HG02981 (cell line): ENCODE measurements around the gene UGT3A2.

ENCODE experiments used
- ATAC-seq: cut with Tn5 transposase; IDR thresholded peaks from one replicate; pipeline ENCODE4 v1.9.1; 2021; ENCODE audit warnings: mild to moderate bottlenecking, moderate library complexity; ENCODE audit not compliant: unreplicated experiment

Gene UGT3A2

DNA sequence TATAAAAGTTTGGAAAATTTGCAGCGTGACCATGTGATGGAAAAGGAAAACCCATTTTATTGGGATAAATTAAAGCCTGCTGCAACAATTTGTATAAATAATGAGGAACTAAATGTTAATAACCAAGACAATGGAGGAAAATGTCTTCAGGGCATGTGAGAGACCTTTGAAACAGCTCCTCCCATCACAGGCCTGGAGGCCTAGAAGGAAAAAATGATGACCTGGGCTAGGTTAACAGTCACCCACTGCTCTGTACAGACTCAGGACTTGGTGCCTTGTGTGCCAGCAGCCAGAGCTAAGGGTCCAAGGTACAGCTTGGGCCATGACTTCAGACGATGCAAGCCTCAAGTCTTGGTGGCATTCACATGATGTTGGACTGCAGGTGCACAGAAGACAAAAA, 53.5 kb downstream of the UGT3A2 start:
- ATAC-seq = no peak

- no peak for ATAC-seq
Measured at GRCh38 chr5:36009698-36010097, 57.0 kb downstream of the UGT3A2 start.

GRCh38 chr5:36007366-36007765, 59.3 kb downstream of the UGT3A2 start:
- no peak for ATAC-seq

DNA sequence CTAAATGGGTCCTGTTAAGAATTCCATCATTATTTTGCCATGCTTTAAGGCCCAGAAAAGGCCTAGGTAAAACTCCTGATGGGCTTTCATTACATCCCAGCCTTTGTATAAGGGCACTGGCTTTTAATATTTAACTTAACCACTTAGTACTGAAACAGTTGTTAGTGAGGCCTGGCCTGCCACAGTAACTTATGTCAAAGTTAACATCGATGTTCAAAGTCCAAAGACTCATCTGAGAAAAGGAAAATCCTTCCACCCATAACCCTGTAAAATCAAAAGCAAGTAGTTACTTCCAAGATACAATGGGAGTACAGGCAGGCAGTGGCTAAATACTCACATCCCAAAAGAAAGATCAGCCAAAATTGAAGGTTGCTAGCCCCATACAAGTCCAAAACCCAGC, 60.5 kb downstream of the UGT3A2 start:
- no peak for ATAC-seq

- ATAC-seq = no peak
Measured at GRCh38 chr5:36001032-36001431, 65.7 kb downstream of the UGT3A2 start.

- no peak for ATAC-seq
Measured at GRCh38 chr5:35999547-35999946, 67.1 kb downstream of the UGT3A2 start.

- no peak for ATAC-seq
Measured at GRCh38 chr5:35996076-35996475, 70.6 kb downstream of the UGT3A2 start.

- ATAC-seq = no peak
Measured at GRCh38 chr5:35990941-35991611, 75.6 kb downstream of the UGT3A2 start, which contains the start of gene UGT3A1. Gene UGT3A1 (minus strand): TSS chr5:35991390. CDS start chr5:35991240, 150 bp downstream.

DNA sequence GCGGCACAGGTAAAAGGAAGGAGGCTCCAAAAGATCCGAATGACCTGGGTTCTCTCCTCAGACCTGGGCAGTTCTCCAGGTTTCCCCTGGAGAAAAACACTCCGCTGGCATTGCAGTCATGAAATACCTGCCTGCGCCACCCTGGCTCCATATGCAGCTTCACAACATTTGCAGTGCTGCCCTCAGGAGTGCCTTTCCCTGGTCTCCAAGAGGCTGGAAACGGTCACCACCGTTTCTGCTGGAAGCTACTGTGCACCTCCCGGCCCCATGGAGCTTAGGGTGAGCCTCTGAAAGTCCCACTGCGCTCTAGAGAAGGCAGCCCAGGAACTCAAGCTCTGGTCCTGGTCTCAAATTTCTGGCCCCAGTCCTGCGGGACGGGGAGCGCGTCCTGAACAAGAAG, 76.2 kb downstream of the UGT3A2 start:
- no peak for ATAC-seq

DNA sequence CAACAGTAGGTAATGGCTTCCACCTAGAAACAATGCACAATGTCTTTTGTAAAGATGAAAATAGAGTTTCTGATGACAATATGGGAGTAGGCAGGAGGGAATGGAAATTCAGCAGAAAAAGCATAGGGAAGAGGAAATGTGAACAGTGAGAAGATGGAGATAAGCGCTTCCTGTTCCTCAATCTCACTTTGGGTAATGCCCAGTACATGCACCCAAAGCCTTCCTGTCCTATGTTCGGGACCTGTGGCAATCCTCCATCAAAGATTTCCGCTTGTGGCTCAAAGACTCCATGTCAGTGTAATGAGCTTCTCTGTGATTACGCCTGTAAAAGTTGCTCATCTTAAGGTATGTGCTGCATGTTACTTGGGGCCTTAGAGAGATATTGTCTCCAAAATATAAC, 78.2 kb downstream of the UGT3A2 start:
- ATAC-seq = no peak

DNA sequence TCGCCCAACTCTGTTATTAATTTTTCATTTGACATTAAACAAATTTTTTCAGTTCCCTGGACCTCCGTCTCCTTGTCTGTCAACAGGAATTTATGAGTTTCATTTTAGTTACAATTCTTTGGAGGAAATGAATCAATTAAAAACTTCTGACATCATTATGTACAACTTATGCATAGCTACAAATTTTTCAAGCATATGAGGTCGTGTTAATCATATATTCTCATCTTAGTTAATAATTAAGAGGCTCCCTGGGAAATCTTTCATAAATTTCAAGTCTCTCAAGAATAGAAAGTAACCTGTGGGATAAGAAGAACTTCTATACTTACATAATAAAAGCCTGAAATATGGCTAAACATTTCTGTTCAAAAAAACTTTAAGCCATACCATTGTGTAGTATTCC, 78.9 kb downstream of the UGT3A2 start:
- ATAC-seq = no peak
